Tibial artery (tissue), 4 donors: ENCODE data around the gene PCSK5.
"Not testable (repeated sequence)": the region's sequence is repeated elsewhere in the genome, so short reads cannot be mapped to it uniquely, and the experiment has no call there.

ENCODE experiments used
- DNase-seq, 2 donors: peaks; one replicate each; pipeline ENCODE4 v3.0.0-alpha.2; 2019
- H3K27ac ChIP-seq, 2 donors: fragments of 200-600 bp; sonication (generic) in 1 of 2; 1 replicate in 1 of 2; 2 replicates in 1 of 2; pipeline ENCODE4 v1.5.1; 2018 to 2019; ENCODE audit warnings: mild to moderate bottlenecking in 1 of 2
- H3K27me3 ChIP-seq, 2 donors: fragments of 200-600 bp; sonication (generic) in 1 of 2; one replicate each; pipeline versions ENCODE4 v1.5.1 to v1.6.0; 2016 to 2019
- H3K36me3 ChIP-seq, 3 donors: fragments of 200-600 bp; sonication (generic) in 2 of 3; one replicate each; pipeline ENCODE4 v1.5.1; 2016 to 2019; ENCODE audit warnings: mild to moderate bottlenecking in 2 of 3
- H3K4me1 ChIP-seq, 4 donors: fragments of 200-600 bp; sonication (generic) in 2 of 4; 1 replicate in 3 of 4; 2 replicates in 1 of 4; pipeline ENCODE4 v1.5.1; 2016 to 2019
- H3K4me3 ChIP-seq, 2 donors: fragments of 200-600 bp; sonication (generic) in 1 of 2; 1 replicate in 1 of 2; 2 replicates in 1 of 2; pipeline ENCODE4 v1.5.1; 2018 to 2019; ENCODE audit warnings: mild to moderate bottlenecking in 2 of 2
- H3K9me3 ChIP-seq, 3 donors: fragments of 200-600 bp; sonication (generic) in 1 of 3; one replicate each; pipeline ENCODE4 v1.5.1; 2016 to 2019
- CTCF ChIP-seq, 2 experiments: fragments of 200-600 bp in 1 of 2; fragments of 450-650 bp in 1 of 2; IDR thresholded peaks; one replicate each; pipeline ENCODE4 v1.5.1; 2017 to 2019; ENCODE audit warnings: antibody characterized with exemption in 2 of 2, mild to moderate bottlenecking in 1 of 2, moderate library complexity in 1 of 2
- intact Hi-C: fragments of 100-400 bp; cut with DNase I; formaldehyde crosslinking; loops from one replicate; pipeline ENCODE4 v1.15.0; 2023; ENCODE audit warnings: low total_unique reads

PCSK5 gene

GRCh38 chr9:76358628-76359280 is 468.3 kb downstream of the PCSK5 start:
- Histone ChIP-seq H3K4me3 (no peak overlapping the region), H3K27ac (no peak overlapping the region), H3K4me1 (no peaks in the 10 kb centered on the region), H3K27me3 (no peaks in the 10 kb centered on the region), H3K36me3 (no peaks in the 10 kb centered on the region), H3K9me3 (no peaks in the 10 kb centered on the region)
- no peak for DNase-seq
- intact Hi-C loops, result no loop called here
- TF ChIP-seq CTCF (IDR thresholded peaks at IDR 0.05), result no peak

GRCh38 chr9:76359365-76359764 is 468.9 kb downstream of the PCSK5 start:
- TF ChIP-seq CTCF (IDR thresholded peaks at IDR 0.05), result no peak
- DNase-seq, result no peak
- H3K9me3 ChIP-seq, result no peaks in the 10 kb centered on the region
- no peaks in the 10 kb centered on the region for H3K4me1 ChIP-seq
- H3K36me3 ChIP-seq, result no peaks in the 10 kb centered on the region
- H3K27me3 ChIP-seq, result no peaks in the 10 kb centered on the region
- H3K27ac ChIP-seq, result no peak overlapping the region
- intact Hi-C loops, result no loop called here
- no peak overlapping the region for H3K4me3 ChIP-seq

- no peak for DNase-seq
- no peaks in the 10 kb centered on the region for H3K9me3 ChIP-seq
- H3K36me3 ChIP-seq, result no peaks in the 10 kb centered on the region
- no peak overlapping the region for H3K4me3 ChIP-seq
- TF ChIP-seq CTCF (IDR thresholded peaks at IDR 0.05), result no peak
- peaks cover 0 to 1% (median 0%) of the 10 kb centered on the region in 4 donors for H3K4me1 ChIP-seq
- intact Hi-C loops, result no loop called here
- no peak overlapping the region for H3K27ac ChIP-seq
- no peaks in the 10 kb centered on the region for H3K27me3 ChIP-seq
Observed at GRCh38 chr9:76359766-76360165, 469.3 kb downstream of the PCSK5 start.

- H3K27ac ChIP-seq, H3K4me1 ChIP-seq, H3K4me3 ChIP-seq, intact Hi-C loops, DNase-seq, H3K9me3 ChIP-seq, H3K36me3 ChIP-seq, H3K27me3 ChIP-seq: not testable (repeated sequence)
Observed at GRCh38 chr9:76362332-76363031, 472.0 kb downstream of the PCSK5 start.

GRCh38 chr9:76363032-76363395 is 472.5 kb downstream of the PCSK5 start:
- Histone ChIP-seq H3K27me3 (no peaks in the 10 kb centered on the region), H3K36me3 (no peaks in the 10 kb centered on the region), H3K27ac (no peak overlapping the region), H3K4me1 (peaks cover 0 to 3% (median 1%) of the 10 kb centered on the region in 4 donors), H3K9me3 (no peaks in the 10 kb centered on the region), H3K4me3 (no peak overlapping the region)
- DNase-seq, result no peak
- TF ChIP-seq CTCF (IDR thresholded peaks at IDR 0.05), result no peak
- intact Hi-C loops, result no loop called here

GRCh38 chr9:76365028-76365427 is 474.6 kb downstream of the PCSK5 start:
- Histone ChIP-seq H3K4me3 (no peak overlapping the region), H3K36me3 (no peaks in the 10 kb centered on the region), H3K4me1 (peaks cover 0 to 3% (median 1%) of the 10 kb centered on the region in 4 donors), H3K27ac (no peak overlapping the region), H3K27me3 (no peaks in the 10 kb centered on the region), H3K9me3 (no peaks in the 10 kb centered on the region)
- DNase-seq, result no peak
- intact Hi-C loops, result no loop called here
- TF ChIP-seq CTCF (IDR thresholded peaks at IDR 0.05), result no peak
